HEK293 (cell line): Measurements from ENCODE around the gene JAM3.

ENCODE experiments used
- CTCF ChIA-PET: fragments of 350-600 bp; formaldehyde crosslinking; extraction: SDS; loops from one replicate; lab custom pipeline; 2021; ENCODE audit warnings: antibody characterized with exemption; lab: Yijun Ruan, JAX
- POLR2A ChIA-PET: fragments of 300-600 bp; formaldehyde crosslinking; extraction: SDS; loops from one replicate; lab custom pipeline; 2020; ENCODE audit warnings: antibody characterized with exemption, inconsistent platforms; lab: Yijun Ruan, JAX
- H3K27ac ChIP-seq: fragments of 200-500 bp; sonication (Bioruptor generic); 2 replicates; pipeline ENCODE4 v1.5.1; 2014; ENCODE audit warnings: low read depth, low read length, control low read depth, inconsistent platforms; ENCODE audit errors: extremely low read depth
- H3K36me3 ChIP-seq, 2 experiments: fragments of 200-500 bp in 1 of 2; sonication (Bioruptor generic) in 1 of 2; 1 replicate in 1 of 2; 2 replicates in 1 of 2; pipeline ENCODE4 v1.5.1; 2014 to 2017; ENCODE audit warnings: inconsistent platforms in 2 of 2, low read length in 2 of 2; ENCODE audit not compliant: control insufficient read depth in 2 of 2, insufficient read depth in 1 of 2
- H3K4me1 ChIP-seq: fragments of 200-500 bp; sonication (Bioruptor generic); 2 replicates; pipeline ENCODE4 v1.5.1; 2014; ENCODE audit warnings: mild to moderate bottlenecking, low read length, inconsistent platforms; ENCODE audit not compliant: control insufficient read depth, insufficient read depth
- H3K4me3 ChIP-seq: 2 replicates; pipeline ENCODE4 v1.5.1; 2011; ENCODE audit warnings: low read depth, mild to moderate bottlenecking, control low read depth, low read length, moderate library complexity
- H3K9me3 ChIP-seq: fragments of 200-500 bp; sonication (Bioruptor generic); 2 replicates; pipeline ENCODE4 v1.5.1; 2014; ENCODE audit warnings: low read depth, low read length, inconsistent platforms; ENCODE audit not compliant: control insufficient read depth, insufficient read depth
- BCL11B ChIP-seq: fragments of 450-650 bp; formaldehyde crosslinking; IDR thresholded peaks from 2 replicates; pipeline ENCODE4 v1.5.1; 2016; ENCODE audit warnings: low read depth, missing biosample characterization, missing genetic modification characterization
- IKZF3 ChIP-seq: fragments of 450-650 bp; IDR thresholded peaks from 2 replicates; pipeline ENCODE4 v1.5.0; 2018; ENCODE audit warnings: missing biosample characterization, mild to moderate bottlenecking, missing genetic modification characterization, moderate library complexity
- KLF17 ChIP-seq: fragments of 450-650 bp; formaldehyde crosslinking; IDR thresholded peaks from 2 replicates; pipeline ENCODE4 v1.5.1; 2016; ENCODE audit warnings: missing biosample characterization, missing genetic modification characterization
- KLF9 ChIP-seq: fragments of 450-650 bp; formaldehyde crosslinking; IDR thresholded peaks from 2 replicates; pipeline ENCODE4 v1.5.1; 2016; ENCODE audit warnings: missing biosample characterization, missing genetic modification characterization, low read depth
- TCF7L2 ChIP-seq: IDR thresholded peaks from 2 replicates; pipeline ENCODE4 v1.6.1; 2011; ENCODE audit warnings: low read depth, mild to moderate bottlenecking, inconsistent platforms, low read length, moderate library complexity, borderline replicate concordance
- ZBTB1 ChIP-seq: fragments of 450-650 bp; formaldehyde crosslinking; IDR thresholded peaks from 2 replicates; pipeline ENCODE4 v1.5.1; 2016; ENCODE audit warnings: missing biosample characterization, missing genetic modification characterization
- ZNF16 ChIP-seq: fragments of 450-650 bp; formaldehyde crosslinking; IDR thresholded peaks from 2 replicates; pipeline ENCODE4 v1.5.1; 2016; ENCODE audit warnings: low read depth, missing biosample characterization, missing genetic modification characterization
- ZNF2 ChIP-seq: fragments of 450-650 bp; formaldehyde crosslinking; IDR thresholded peaks from 2 replicates; pipeline ENCODE4 v1.5.1; 2016; ENCODE audit warnings: missing biosample characterization, missing genetic modification characterization
- ZNF391 ChIP-seq: fragments of 450-650 bp; formaldehyde crosslinking; IDR thresholded peaks from 2 replicates; pipeline ENCODE4 v1.5.1; 2016; ENCODE audit warnings: low read depth, missing biosample characterization, missing genetic modification characterization, borderline replicate concordance
- ZNF514 ChIP-seq: fragments of 450-650 bp; formaldehyde crosslinking; IDR thresholded peaks from 2 replicates; pipeline ENCODE4 v1.5.1; 2016; ENCODE audit warnings: missing biosample characterization, missing genetic modification characterization
- ZNF529 ChIP-seq: fragments of 450-650 bp; formaldehyde crosslinking; IDR thresholded peaks from 2 replicates; pipeline ENCODE4 v1.5.1; 2017; ENCODE audit warnings: missing genetic modification characterization, missing biosample characterization; ENCODE audit not compliant: insufficient replicate concordance
- ZNF580 ChIP-seq: fragments of 450-650 bp; formaldehyde crosslinking; IDR thresholded peaks from 2 replicates; pipeline ENCODE4 v1.5.1; 2016; ENCODE audit warnings: missing biosample characterization, missing genetic modification characterization
- ZNF837 ChIP-seq: fragments of 450-650 bp; formaldehyde crosslinking; IDR thresholded peaks from 2 replicates; pipeline ENCODE4 v1.5.1; 2016; ENCODE audit warnings: missing biosample characterization, missing genetic modification characterization
- ZSCAN23 ChIP-seq: fragments of 450-650 bp; formaldehyde crosslinking; IDR thresholded peaks from 2 replicates; pipeline ENCODE4 v1.5.1; 2016; ENCODE audit warnings: missing biosample characterization, missing genetic modification characterization
- TF ChIP-seq, protein P1 (sequence below): fragments of 450-650 bp; IDR thresholded peaks from 2 replicates; pipeline ENCODE4 v1.5.1; 2018; ENCODE audit warnings: missing biosample characterization, mild to moderate bottlenecking, missing genetic modification characterization
- TF ChIP-seq, protein P2 (sequence below): fragments of 450-650 bp; formaldehyde crosslinking; IDR thresholded peaks from 2 replicates; pipeline ENCODE4 v1.5.1; 2016; ENCODE audit warnings: missing biosample characterization, missing genetic modification characterization

The JAM3 gene

DNA sequence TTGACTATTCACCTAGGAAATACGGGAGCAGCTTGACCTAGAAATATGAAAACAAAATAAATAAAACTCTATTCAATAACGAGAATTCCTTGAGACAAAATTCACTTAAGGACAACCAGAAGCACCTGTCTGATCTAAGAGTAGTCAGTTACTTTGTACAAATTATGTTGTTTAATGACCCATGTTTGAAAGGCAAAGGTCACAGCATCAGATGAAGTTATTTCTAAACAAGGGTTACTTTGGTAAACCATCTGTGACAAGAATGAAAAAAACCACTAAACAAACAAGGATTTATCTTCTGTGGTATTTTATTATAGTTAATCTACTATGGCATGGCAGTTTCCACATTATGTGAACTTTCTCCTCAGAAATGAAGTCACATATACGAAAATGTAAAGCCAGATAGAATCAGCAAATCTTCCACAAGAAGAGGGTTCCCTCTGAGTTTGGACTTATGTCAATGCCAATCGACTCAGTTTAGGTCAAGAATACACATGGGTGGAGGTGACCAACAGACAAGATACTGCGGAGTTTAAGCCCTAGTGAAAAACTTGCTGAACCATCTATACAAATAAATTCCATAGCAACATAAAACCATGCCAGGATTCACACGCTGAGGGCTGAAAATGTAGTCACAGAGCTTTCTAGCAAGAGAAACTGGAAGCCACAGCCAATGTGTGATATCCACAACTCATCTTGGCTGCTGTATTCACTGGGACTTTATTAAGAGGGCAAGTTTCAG, 101.5 kb downstream of the JAM3 start:
- CTCF ChIA-PET = interaction anchor here (0.6 kb wide), 1 partner anchor 140 kb away, joined by 3 read pairs; no protein-coding TSS in a partner anchor
- H3K9me3 ChIP-seq = peaks cover 3% of the 10 kb centered on the region

GRCh38 chr11:134170919-134171281, 102.0 kb downstream of the JAM3 start:
- Histone ChIP-seq H3K36me3 (peaks cover 45 to 93% of the 10 kb centered on the region in 2 experiments), H3K27ac (no peak overlapping the region)
- ChIA-PET POLR2A (no interaction called here), CTCF (no interaction called here)
- TF ChIP-seq ZNF2 (tag by site-specific recombination) (no peak), ZNF16 (tag by site-specific recombination) (no peak), KLF9 (tag by site-specific recombination) (no peak), KLF17 (tag by site-specific recombination) (no peak), ZNF391 (tag by site-specific recombination) (no peak), TCF7L2 (no peak), ZSCAN23 (tag by site-specific recombination) (no peak), ZNF514 (tag by site-specific recombination) (no peak), ZNF529 (tag by site-specific recombination) (no peak), ZNF837 (tag by site-specific recombination) (no peak)
- TF ChIP-seq, protein P1, sequence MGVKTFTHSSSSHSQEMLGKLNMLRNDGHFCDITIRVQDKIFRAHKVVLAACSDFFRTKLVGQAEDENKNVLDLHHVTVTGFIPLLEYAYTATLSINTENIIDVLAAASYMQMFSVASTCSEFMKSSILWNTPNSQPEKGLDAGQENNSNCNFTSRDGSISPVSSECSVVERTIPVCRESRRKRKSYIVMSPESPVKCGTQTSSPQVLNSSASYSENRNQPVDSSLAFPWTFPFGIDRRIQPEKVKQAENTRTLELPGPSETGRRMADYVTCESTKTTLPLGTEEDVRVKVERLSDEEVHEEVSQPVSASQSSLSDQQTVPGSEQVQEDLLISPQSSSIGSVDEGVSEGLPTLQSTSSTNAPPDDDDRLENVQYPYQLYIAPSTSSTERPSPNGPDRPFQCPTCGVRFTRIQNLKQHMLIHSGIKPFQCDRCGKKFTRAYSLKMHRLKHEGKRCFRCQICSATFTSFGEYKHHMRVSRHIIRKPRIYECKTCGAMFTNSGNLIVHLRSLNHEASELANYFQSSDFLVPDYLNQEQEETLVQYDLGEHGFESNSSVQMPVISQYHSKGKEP (tag by site-specific recombination) = no peak
- TF ChIP-seq, all 188 proteins: peak for 0
- Histone ChIP-seq H3K4me3 (no peak overlapping the region), H3K4me1 (no peaks in the 10 kb centered on the region), H3K9me3 (peaks cover 3% of the 10 kb centered on the region)

More for the DNA sequence above, 101.5 kb downstream of the JAM3 start:
- POLR2A ChIA-PET = no interaction called here
- Histone ChIP-seq H3K4me1 (no peaks in the 10 kb centered on the region), H3K36me3 (peaks cover 45 to 93% of the 10 kb centered on the region in 2 experiments), H3K4me3 (no peak overlapping the region), H3K27ac (no peak overlapping the region)
- TF ChIP-seq, protein P2, sequence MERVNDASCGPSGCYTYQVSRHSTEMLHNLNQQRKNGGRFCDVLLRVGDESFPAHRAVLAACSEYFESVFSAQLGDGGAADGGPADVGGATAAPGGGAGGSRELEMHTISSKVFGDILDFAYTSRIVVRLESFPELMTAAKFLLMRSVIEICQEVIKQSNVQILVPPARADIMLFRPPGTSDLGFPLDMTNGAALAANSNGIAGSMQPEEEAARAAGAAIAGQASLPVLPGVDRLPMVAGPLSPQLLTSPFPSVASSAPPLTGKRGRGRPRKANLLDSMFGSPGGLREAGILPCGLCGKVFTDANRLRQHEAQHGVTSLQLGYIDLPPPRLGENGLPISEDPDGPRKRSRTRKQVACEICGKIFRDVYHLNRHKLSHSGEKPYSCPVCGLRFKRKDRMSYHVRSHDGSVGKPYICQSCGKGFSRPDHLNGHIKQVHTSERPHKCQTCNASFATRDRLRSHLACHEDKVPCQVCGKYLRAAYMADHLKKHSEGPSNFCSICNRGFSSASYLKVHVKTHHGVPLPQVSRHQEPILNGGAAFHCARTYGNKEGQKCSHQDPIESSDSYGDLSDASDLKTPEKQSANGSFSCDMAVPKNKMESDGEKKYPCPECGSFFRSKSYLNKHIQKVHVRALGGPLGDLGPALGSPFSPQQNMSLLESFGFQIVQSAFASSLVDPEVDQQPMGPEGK (tag by site-specific recombination) = no peak
- TF ChIP-seq ZNF580 (tag by site-specific recombination) = no peak
- no peak for TF ChIP-seq ZNF391 (tag by site-specific recombination)
- no peak for TF ChIP-seq ZBTB1 (tag by site-specific recombination)
- TF ChIP-seq BCL11B (tag by site-specific recombination) = no peak
- no peak for TF ChIP-seq IKZF3 (tag by site-specific recombination)
